Effector CD8-positive, alpha-beta T cell (primary cell): ENCODE results near the gene KRTAP4-12.
"Not testable (repeated sequence)": the region's sequence is repeated elsewhere in the genome, so short reads cannot be mapped to it uniquely, and the experiment has no call there.

Source experiments
- DNase-seq: peaks from one replicate; lab custom pipeline; 2025; lab: John Stamatoyannopoulos, UW

The KRTAP4-12 gene

DNA sequence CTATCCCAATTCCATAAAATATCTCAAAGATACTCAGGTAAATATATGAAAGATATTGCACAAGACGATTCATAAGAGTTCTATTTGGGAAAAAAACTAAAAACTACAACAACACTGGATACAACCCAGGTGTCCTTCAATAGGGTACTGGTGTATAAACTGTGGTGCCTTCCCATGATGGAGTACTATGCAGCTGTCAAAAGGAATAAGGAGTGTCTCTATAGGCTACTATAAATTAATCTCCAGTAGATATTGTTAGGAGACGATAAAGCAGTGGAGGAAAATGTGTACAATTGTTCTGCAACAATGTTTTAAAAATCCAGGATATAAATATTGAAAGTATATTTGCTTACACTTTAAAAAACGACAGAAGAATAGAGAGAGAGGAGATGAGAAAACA lies 2.4 kb upstream of the KRTAP4-12 start:
- DNase-seq = no peak

DNA sequence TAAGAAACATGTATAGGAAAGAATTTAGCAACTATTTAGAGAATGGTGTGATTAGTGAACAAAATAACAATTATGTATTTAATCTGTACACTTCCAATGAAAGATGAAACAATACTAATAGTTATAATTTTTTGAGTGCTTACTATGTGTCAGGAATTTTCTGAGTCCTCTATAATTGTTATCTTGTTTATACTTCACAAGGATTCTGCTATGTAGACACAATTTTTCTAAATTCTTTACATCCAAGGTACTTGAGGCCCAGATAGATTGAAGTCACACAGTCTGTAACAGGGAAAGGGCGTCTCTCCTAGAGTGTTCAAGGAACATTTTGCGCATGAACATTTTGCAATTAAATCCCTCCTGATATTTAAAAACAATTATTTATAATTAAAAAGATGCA lies 1.1 kb upstream of the KRTAP4-12 start:
- no peak for DNase-seq

DNA sequence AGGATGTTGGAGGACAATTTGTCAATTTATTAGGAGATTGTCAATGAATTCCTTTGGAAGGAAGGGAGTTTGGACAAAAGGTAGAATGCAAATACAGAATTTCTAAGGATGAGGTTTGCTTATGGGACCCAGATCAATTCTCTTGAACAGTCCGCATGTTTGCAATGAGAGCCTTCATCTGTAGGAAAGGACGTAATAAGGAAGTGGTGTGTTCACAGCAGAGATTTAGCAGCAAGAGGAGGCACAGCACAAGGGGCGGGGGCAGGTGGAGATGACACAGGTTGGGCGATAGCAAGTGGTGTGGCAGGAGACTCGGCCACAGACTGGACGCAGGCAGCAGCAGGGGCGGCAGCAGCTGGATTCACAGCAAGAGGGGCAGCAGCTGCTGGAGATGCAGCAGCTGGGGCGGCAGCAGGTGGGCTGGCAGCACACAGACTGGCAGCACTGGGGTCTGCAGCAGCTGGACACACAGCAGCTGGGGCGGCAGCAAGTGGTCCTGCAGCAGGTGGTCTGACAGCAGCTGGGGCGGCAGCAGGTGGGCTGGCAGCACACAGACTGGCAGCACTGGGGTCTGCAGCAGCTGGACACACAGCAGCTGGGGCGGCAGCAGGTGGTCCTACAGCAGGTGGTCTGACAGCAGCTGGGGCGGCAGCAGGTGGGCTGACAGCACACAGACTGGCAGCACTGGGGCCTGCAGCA lies 541 bp downstream of the KRTAP4-12 start:
- DNase-seq = not testable (repeated sequence)

- DNase-seq = no peak
These were observed 2.2 kb downstream of the KRTAP4-12 start for GRCh38 chr17:41121742-41122141.

DNA sequence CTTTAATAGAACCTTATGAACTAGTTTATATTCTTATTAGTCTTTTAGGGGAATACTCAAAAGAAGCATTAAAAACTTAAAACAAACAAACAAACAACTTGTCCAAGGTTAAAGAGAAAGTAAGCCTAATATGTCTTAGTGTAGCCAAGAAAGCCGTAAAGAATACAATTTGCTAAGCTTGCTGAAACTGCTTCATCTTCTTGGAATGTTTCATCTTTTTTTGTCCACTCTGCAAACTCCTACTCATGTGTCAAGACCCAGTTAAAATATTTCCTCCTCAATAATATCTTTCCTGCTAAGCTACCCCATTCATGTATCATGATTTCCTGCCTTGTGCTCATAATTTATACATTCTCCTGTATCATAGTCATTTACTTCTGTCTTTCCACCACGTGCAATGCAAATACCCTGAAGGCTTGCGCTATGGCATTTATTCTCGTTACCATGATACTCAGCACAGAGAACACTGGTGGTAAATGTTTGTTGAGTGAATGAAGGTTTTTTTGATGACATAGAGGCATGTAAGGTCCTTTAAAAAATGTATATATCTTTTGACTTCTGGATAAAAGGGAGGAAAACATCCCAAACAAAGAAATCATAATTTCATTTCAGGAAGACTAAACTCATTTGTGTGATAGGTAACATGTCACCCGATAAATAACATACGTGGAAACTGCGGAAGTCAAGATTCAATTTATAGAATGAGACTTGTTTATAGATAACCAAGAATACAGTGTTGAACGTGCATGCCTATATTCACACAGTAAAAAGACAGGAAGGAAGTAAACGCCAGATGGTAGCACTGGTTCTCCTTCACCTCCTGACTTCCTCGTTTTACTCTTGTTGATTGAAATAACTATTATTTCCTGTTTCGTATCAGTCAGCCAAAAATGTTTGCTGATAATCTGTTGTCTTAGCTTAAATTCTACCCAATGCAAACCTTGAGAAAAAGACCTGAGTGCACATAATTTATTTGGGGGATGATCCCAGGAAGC lies 4.0 kb downstream of the KRTAP4-12 start:
- DNase-seq = not testable (repeated sequence)

DNA sequence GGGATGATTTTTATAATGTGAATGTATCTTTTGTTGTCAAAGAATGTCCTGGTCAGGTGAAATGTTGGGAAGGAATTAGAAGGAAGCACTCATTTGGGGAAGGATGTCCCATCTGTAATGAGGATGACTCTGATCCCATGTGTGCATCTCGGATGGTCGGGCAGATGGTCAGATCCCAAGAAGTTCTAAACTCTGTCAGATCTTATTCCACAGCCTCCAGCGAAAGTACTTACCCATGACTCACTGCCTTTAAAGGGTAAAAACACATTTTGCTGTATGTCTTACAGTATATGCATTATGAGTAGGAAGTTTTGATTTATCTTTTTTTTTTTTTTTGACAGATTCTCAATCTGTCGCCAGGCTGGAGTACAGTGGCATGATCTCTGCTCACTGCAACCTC lies 5.3 kb downstream of the KRTAP4-12 start:
- no peak for DNase-seq

GRCh38 chr17:41117846-41118386 lies 6.1 kb downstream of the KRTAP4-12 start, which contains the start of gene KRTAP4-11:
Gene KRTAP4-11, minus strand, starts transcription at chr17:41118373. Its CDS starts 58 bp downstream, at chr17:41118315.
- DNase-seq = not testable (repeated sequence)

GRCh38 chr17:41116297-41116696 lies 7.7 kb downstream of the KRTAP4-12 start:
- no peak for DNase-seq

GRCh38 chr17:41111151-41111885 lies 12.7 kb downstream of the KRTAP4-12 start:
- DNase-seq = no peak

DNA sequence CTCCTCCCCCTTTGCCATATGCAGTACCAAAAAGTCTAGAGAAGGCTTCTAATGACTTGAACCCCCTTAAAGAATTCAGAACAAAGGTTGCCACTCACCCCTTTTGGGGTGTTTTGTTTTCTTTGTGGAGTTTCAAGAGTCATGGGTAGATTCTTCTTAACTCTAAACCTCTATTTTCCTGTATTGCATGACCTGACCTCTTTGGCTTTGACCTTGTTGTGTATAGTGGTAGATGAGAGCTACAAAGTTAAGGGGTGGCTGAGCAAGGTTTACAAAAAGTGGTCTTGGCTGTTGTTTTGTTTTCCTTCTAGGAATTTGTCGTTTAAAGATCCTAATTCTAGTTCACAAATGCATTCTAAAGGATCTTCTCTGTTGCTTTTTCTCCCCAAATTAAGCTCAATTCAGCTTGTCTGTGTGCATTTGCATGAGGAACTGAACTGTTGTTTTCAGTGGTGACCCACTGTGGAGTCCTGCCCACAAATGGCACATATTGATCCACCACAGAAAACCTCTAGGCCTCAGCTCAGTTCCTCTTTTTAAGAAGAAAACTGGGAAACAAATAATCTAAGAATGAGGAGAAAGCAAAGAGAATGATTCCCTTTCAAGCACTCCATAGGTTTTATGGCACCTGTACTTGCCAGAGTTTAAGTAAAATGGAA lies 15.1 kb downstream of the KRTAP4-12 start:
- DNase-seq = not testable (repeated sequence)

GRCh38 chr17:41107941-41108450 lies 16.0 kb downstream of the KRTAP4-12 start:
- DNase-seq = no peak

GRCh38 chr17:41105347-41105746 lies 18.6 kb downstream of the KRTAP4-12 start, which contains the start of gene KRTAP4-9:
Gene KRTAP4-9, plus strand, starts transcription at chr17:41105389. Its CDS starts 0 bp downstream, at chr17:41105389.
- not testable (repeated sequence) for DNase-seq

GRCh38 chr17:41104386-41105038 lies 19.5 kb downstream of the KRTAP4-12 start:
- not testable (repeated sequence) for DNase-seq

GRCh38 chr17:41103896-41104295 lies 20.1 kb downstream of the KRTAP4-12 start:
- no peak for DNase-seq

GRCh38 chr17:41101586-41102259 lies 22.3 kb downstream of the KRTAP4-12 start, which contains the start of gene KRTAP4-16:
Gene KRTAP4-16, minus strand, starts transcription at chr17:41102209. Its CDS starts 0 bp downstream, at chr17:41102209.
- no peak for DNase-seq

- not testable (repeated sequence) for DNase-seq
These were observed 24.1 kb downstream of the KRTAP4-12 start for GRCh38 chr17:41099682-41100480.

- no peak for DNase-seq
These were observed 25.5 kb downstream of the KRTAP4-12 start for GRCh38 chr17:41098481-41098880.

GRCh38 chr17:41098042-41098441 lies 25.9 kb downstream of the KRTAP4-12 start, which contains the start of gene KRTAP4-8:
Gene KRTAP4-8, minus strand, starts transcription at chr17:41098142. Its CDS starts 58 bp downstream, at chr17:41098084.
- no peak for DNase-seq
